ENCODE measurements around the gene NPDC1. TPM values are rescaled to one million over a fixed set of nuclear protein-coding genes. Genes with fewer than 3 reads are reported as not detected.

Gene NPDC1
- total RNA-seq, 4 donors from 2014 or later = 11.3 to 22.3 (median 19.0) TPM

GRCh38 chr9:137082925-137083290 is 36.9 kb upstream of the NPDC1 start:
- intact Hi-C loops (cut with DNase I; ENCODE audit: low total_unique reads) = no loop called here

GRCh38 chr9:137082222-137082924 is 36.4 kb upstream of the NPDC1 start:
- in situ Hi-C loops (cut with MboI; ENCODE audit: low sequenced_read_pairs in 4 of 4) = no loop called here
- intact Hi-C loops (cut with DNase I; ENCODE audit: low total_unique reads) = no loop called here
- peaks cover 0 to 3% (median 0%) of the 10 kb centered on the region in 3 donors for H3K27me3 ChIP-seq
- peaks cover 10 to 18% of the 10 kb centered on the region in 2 donors for H3K4me1 ChIP-seq
- TF ChIP-seq CTCF (IDR thresholded peaks at IDR 0.05 in 4 of 5, conservative IDR thresholded peaks at IDR 0.05 in 1 of 5) (no peak), POLR2A (IDR thresholded peaks at IDR 0.05) (no peak)
- no peak overlapping the region for H3K4me3 ChIP-seq
- ATAC-seq = no peak
- H3K9me3 ChIP-seq = no peaks in the 10 kb centered on the region
- no peak for DNase-seq
- H3K27ac ChIP-seq = no peak overlapping the region
- H3K36me3 ChIP-seq = no peaks in the 10 kb centered on the region

More at GRCh38 chr9:137082925-137083290, 36.9 kb upstream of the NPDC1 start:
- no peak overlapping the region for H3K27ac ChIP-seq
- TF ChIP-seq CTCF (IDR thresholded peaks at IDR 0.05 in 4 of 5, conservative IDR thresholded peaks at IDR 0.05 in 1 of 5) (no peak), POLR2A (IDR thresholded peaks at IDR 0.05) (no peak)
- H3K4me3 ChIP-seq = no peak overlapping the region
- H3K4me1 ChIP-seq = peaks cover 16 to 20% of the 10 kb centered on the region in 2 donors
- DNase-seq = no peak
- peaks cover 0 to 3% (median 0%) of the 10 kb centered on the region in 3 donors for H3K27me3 ChIP-seq
- no peaks in the 10 kb centered on the region for H3K9me3 ChIP-seq
- no peak for ATAC-seq
- in situ Hi-C loops (cut with MboI; ENCODE audit: low sequenced_read_pairs in 4 of 4) = no loop called here
- H3K36me3 ChIP-seq = no peaks in the 10 kb centered on the region

- Histone ChIP-seq H3K27me3 (peaks cover 0 to 3% (median 0%) of the 10 kb centered on the region in 3 donors), H3K4me1 (peaks cover 2 to 13% of the 10 kb centered on the region in 2 donors), H3K9me3 (no peaks in the 10 kb centered on the region), H3K4me3 (no peak overlapping the region), H3K36me3 (no peaks in the 10 kb centered on the region), H3K27ac (no peak overlapping the region)
- no peak for ATAC-seq
- no peak for DNase-seq
- intact Hi-C loops (cut with DNase I; ENCODE audit: low total_unique reads) = no loop called here
- in situ Hi-C loops (cut with MboI; ENCODE audit: low sequenced_read_pairs in 4 of 4) = no loop called here
- TF ChIP-seq POLR2A (IDR thresholded peaks at IDR 0.05) (no peak), CTCF (IDR thresholded peaks at IDR 0.05 in 4 of 5, conservative IDR thresholded peaks at IDR 0.05 in 1 of 5) (no peak)
Observed at GRCh38 chr9:137080260-137081122, 34.5 kb upstream of the NPDC1 start.

- Histone ChIP-seq H3K27me3 (peaks cover 0 to 3% (median 0%) of the 10 kb centered on the region in 3 donors), H3K36me3 (no peaks in the 10 kb centered on the region), H3K9me3 (no peaks in the 10 kb centered on the region), H3K27ac (no peak overlapping the region), H3K4me3 (no peak overlapping the region), H3K4me1 (peaks cover 0 to 12% of the 10 kb centered on the region in 2 donors)
- in situ Hi-C loops (cut with MboI; ENCODE audit: low sequenced_read_pairs in 4 of 4) (no loop called here), intact Hi-C loops (cut with DNase I; ENCODE audit: low total_unique reads) (no loop called here)
- ATAC-seq (no peak), DNase-seq (no peak)
- TF ChIP-seq CTCF (IDR thresholded peaks at IDR 0.05 in 4 of 5, conservative IDR thresholded peaks at IDR 0.05 in 1 of 5) = no peak
- TF ChIP-seq POLR2A (IDR thresholded peaks at IDR 0.05) = no peak
Observed at GRCh38 chr9:137079401-137079787, 33.4 kb upstream of the NPDC1 start.
